ENCODE data around the gene LIN37. TPM values are rescaled to one million over a fixed set of nuclear protein-coding genes. Genes with fewer than 3 reads are reported as not detected.

The LIN37 gene
- total and polyA plus RNA-seq, 7 donors: 3.1 to 26.8 (median 14.5) TPM

- 89 to 94% (median 92%) methylated on average over 13 to 15 of the region's 15 CpGs for WGBS, 3 donors
- DNase-seq: no peak
- Histone ChIP-seq H3K9me3 (no peaks in the 10 kb centered on the region), H3K27me3 (ENCODE audit: insufficient read depth in 3 of 3, low read length in 2 of 3) (no peaks in the 10 kb centered on the region), H3K4me3 (no peak overlapping the region), H3K36me3 (ENCODE audit: insufficient read depth in 1 of 2, low read depth in 1 of 2) (peaks cover 0 to 9% of the 10 kb centered on the region in 2 donors), H3K27ac (no peak overlapping the region), H3K4me1 (no peaks in the 10 kb centered on the region)
- ATAC-seq: no peak
- intact Hi-C loops (cut with DNase I): no loop called here
- no peak for TF ChIP-seq CTCF (IDR thresholded peaks at IDR 0.05)
These were observed 38.9 kb downstream of the LIN37 start for GRCh38 chr19:35787227-35787799.

DNA sequence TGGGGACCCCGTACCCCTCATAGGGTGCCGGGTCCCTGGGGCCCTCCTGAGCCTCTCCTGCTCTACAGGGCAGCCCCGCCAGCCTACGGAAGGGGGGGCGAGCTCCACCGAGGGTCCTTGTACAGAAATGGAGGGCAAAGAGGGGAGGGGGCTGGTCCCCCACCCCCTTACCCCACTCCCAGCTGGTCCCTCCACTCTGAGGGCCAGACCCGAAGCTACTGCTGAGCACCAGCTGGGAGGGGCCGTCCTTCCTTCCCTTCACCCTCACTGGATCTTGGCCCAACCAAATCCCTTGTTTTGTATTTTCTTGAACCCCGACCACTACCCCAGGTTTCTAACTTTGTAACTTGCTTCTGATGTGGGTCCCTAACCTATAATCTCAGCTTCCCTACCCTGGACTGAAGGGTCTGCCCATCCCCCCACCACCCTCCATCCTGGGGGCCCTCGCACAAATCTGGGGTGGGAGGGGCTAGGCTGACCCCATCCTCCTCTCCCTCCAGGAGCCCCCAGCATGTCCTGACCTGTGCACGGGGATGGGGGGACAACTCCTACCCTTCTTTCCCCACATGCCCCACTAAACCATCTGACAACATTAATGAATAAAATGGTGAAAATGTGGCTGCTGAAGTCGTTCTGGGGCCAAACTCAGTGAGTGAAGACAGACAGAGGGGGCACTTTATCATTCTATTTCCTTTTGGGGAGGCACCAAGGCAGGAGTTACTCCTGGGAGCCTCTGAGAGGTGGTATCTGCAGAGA, 40.0 kb downstream of the LIN37 start:
- Histone ChIP-seq H3K9me3 (no peaks in the 10 kb centered on the region), H3K4me1 (no peaks in the 10 kb centered on the region), H3K4me3 (no peak overlapping the region), H3K27ac (no peak overlapping the region), H3K36me3 (ENCODE audit: insufficient read depth in 1 of 2, low read depth in 1 of 2) (peaks cover 0 to 3% of the 10 kb centered on the region in 2 donors), H3K27me3 (ENCODE audit: insufficient read depth in 3 of 3, low read length in 2 of 3) (no peaks in the 10 kb centered on the region)
- ATAC-seq (no peak), DNase-seq (no peak)
- 72 to 74% (median 74%) methylated on average over 10 to 12 of the region's 12 CpGs for whole genome bisulfite sequencing, 3 donors
- no peak for TF ChIP-seq CTCF (IDR thresholded peaks at IDR 0.05)
- intact Hi-C loops (cut with DNase I): no loop called here

- intact Hi-C loops (cut with DNase I): no loop called here
- DNase-seq (no peak), ATAC-seq (no peak)
- H3K4me1 ChIP-seq: no peaks in the 10 kb centered on the region
- 76 to 83% (median 76%) methylated on average over 10 to 11 of the region's 11 CpGs for WGBS, 3 donors
- no peak overlapping the region for H3K27ac ChIP-seq
- no peak for TF ChIP-seq CTCF (IDR thresholded peaks at IDR 0.05)
- no peak overlapping the region for H3K4me3 ChIP-seq
- H3K36me3 ChIP-seq (ENCODE audit: insufficient read depth in 1 of 2, low read depth in 1 of 2): peaks cover 0 to 3% of the 10 kb centered on the region in 2 donors
- H3K27me3 ChIP-seq (ENCODE audit: insufficient read depth in 3 of 3, low read length in 2 of 3): no peaks in the 10 kb centered on the region
- H3K9me3 ChIP-seq: no peaks in the 10 kb centered on the region
These were observed 41.0 kb downstream of the LIN37 start for GRCh38 chr19:35789195-35789977.

- Histone ChIP-seq H3K4me3 (no peak overlapping the region), H3K36me3 (ENCODE audit: insufficient read depth in 1 of 2, low read depth in 1 of 2) (no peaks in the 10 kb centered on the region), H3K27ac (no peak overlapping the region), H3K9me3 (no peaks in the 10 kb centered on the region), H3K27me3 (ENCODE audit: insufficient read depth in 3 of 3, low read length in 2 of 3) (peaks cover 0 to 4% (median 0%) of the 10 kb centered on the region in 3 donors), H3K4me1 (no peaks in the 10 kb centered on the region)
- ATAC-seq (no peak), DNase-seq (no peak)
- WGBS, 3 donors: 79 to 85% (median 84%) methylated on average over 16 to 19 of the region's 19 CpGs
- no peak for TF ChIP-seq CTCF (IDR thresholded peaks at IDR 0.05)
- intact Hi-C loops (cut with DNase I): no loop called here
These were observed 41.9 kb downstream of the LIN37 start for GRCh38 chr19:35789978-35790944.

All from psoas muscle (tissue), 8 donors.